Medulla oblongata (tissue), 1 donor: ENCODE measurements around the gene ACTA2.

Source experiments
- DNase-seq: peaks from one replicate; pipeline ENCODE4 v3.0.0-alpha.2; 2015; ENCODE audit errors: extremely low spot score

Gene ACTA2

DNA sequence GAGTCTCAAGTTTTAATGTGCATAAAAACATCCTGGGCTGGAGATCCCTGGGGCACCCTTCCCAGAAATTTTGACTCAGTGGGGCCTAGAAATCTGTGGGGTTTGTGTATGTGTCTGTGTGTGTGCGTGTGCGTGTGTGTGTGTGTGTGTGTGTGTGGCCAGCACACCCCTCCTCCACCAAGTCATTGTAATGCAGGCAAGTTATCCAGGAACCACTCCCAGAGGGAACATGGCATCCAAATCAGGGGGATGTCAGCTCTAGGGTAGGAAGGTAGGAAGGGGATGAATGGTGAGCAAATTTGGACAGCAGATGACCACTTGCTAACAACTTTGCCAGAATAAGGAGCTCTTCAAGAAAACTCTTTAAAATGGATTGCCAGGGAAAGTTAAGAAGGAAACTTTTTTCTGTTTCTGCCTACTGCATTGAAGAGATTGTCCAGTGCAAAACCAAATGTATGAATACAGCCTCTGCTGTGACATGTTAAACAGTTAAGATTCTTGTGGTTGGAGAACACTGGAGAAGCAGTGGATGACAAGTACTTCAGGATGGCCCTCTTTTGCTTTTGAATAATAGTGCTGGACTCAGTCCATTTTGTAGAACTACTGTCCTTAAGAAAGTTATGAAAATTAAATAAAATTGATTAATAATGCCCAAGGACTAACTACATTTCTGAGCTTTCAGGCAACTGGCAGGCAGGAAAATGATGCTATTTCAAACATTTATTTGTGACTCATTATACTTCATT is 60.2 kb downstream of the ACTA2 start:
- DNase-seq, result no peak

DNA sequence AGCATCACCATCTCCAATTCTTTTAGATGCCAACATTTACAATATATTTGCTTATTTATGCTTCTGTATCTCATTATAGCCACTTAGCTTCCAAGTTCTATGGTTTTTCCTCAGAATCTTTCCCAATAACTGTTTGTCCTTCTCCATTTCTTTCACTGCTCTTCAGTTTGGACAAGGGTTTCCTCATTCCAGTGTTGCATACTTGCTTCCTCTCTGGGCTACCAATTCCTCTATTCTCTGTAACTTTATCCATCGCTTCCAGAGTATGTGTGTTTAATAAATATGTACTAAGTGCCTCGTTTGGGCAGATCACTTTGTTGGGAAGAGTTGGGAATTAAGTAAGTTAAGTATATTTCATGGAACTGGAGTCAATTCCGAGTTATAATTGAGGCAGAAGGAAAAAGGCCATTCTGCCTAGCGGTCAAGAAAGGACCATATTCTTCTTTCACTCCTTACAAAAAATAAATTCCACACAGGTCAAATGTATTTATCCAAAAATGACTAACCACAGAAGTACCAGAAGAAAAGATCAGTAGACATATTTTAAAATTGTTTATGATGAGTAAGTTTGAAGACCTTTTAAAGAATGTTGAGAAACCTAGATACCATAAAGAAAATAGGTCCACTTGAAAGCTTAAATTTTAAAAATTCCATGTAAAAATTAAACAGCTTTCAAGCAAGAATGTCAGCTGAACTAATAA is 61.7 kb downstream of the ACTA2 start:
- no peak for DNase-seq

DNA sequence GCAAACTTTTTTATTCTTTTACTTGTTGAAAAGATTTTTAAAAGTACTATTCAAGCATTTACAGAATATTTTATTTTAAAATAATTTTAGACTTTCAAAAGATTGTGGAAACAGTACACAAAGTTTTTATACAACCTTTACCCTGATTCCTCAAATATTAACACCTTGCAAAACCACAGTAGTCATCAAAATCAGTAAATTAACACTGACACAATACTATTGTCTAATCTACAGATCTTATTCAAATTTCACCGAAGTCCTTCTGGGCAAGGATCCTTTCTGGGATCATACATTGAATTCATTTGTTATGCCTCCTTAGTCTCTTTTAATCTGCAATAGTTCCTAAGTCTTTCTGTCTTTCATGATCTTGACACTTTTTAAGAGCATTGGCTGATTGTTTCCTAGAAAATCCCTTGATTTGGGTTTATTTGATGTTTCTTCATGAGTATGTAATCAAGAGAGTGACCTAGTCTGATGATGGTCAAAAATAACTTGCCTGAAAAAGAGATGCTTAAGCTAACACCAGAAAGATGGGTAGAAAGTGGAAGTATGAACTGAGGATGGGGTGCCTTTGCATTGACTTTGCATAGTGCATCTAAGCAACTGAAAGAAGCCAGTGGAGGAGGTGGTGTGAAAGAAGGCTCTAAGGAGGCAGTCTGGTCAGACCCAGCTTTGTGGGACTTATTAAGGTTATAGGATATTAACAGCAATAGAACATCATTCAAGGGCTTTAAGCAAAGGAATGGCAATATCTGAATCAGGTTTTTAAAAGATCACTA is 62.8 kb downstream of the ACTA2 start:
- DNase-seq, result no peak

DNA sequence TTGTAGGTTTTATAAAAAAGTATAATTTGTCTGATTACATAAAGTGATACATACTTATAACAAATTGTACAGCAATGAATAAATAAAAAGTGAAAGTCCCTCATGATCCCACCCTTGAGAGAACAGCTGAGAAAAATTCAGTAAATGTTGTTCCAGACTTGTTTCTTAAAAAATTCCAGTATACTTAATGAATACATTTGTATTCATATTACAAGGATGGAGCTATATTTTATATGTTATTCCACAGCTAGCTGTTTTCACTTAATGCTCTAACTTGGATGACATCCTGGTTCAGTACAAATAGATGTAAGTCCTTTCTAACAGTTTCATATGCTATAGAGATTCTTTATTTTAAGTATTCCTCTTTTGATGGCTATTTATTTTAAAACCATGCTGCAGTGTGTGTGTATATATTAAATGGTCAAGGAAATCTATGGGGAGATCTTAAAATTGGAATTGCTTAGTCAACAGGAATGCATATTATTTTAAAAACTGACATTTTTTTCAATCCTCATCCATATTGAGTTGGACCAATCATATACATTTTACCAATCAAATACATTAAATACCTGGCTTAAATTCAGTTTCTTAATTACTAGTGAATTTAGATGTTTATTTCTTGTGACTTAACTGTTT is 63.6 kb downstream of the ACTA2 start:
- DNase-seq, result no peak

DNA sequence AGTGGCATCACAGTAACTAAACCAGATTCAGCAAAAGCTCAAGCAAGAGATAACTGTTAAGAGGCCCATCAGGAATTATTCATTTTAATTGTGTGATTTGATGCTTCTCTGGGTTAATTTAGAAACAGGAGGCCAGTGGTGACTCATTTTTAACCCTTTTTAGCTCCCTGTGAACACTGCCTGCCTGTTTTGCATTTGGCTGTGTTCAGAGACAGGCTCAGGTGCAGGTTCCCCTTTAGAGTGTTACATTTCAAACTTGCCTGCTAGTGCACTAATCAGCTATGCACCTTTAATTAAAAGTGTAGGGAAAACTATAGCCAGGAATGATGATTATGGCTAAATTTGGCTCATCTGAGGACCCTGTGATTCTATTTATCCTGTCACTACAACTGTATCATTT is 66.0 kb downstream of the ACTA2 start:
- DNase-seq, result no peak
